ENCODE measurements around the gene SH3GL2.

- TF ChIP-seq EZH2phosphoT487 (IDR thresholded peaks at IDR 0.05; ENCODE audit: borderline replicate concordance, low read length) (no peak), CTCF (IDR thresholded peaks at IDR 0.05; ENCODE audit: low read depth, low read length, poor library complexity, severe bottlenecking) (no peak)
Observed at GRCh38 chr9:17750269-17750668, 171.4 kb downstream of the SH3GL2 start.
